ENCODE results near the gene DSC1. TPM values are rescaled to one million over a fixed set of nuclear protein-coding genes. Genes with fewer than 3 reads are reported as not detected.
"Not testable (repeated sequence)": the region's sequence is repeated elsewhere in the genome, so short reads cannot be mapped to it uniquely, and the experiment has no call there.

DSC1 gene
- total RNA-seq, 1 donor from 2014 or later: not detected

GRCh38 chr18:31171144-31171839 is 8.6 kb upstream of the DSC1 start:
- no peak for DNase-seq (ENCODE audit: low read depth, low spot score)

GRCh38 chr18:31170335-31170734 is 7.7 kb upstream of the DSC1 start:
- no peak for DNase-seq (ENCODE audit: low read depth, low spot score)

DNA sequence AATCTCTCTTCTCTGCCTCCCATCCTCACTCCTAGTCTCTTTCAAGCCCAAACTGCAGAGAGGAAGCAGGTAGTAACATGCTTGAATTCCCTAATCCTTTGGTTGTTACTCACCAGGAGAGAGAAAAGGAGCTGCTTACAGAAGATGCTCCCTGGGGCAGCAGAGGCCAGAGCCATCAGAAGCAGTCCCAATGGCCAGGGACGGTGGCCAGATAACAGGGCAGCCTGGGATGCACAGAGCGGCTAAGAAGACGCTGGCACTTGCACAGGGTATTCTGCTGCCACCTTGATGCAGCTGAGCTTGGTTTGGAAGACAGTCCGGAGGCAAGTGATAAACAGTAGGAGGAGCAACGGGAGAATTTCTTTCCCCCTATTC is 250 bp downstream of the DSC1 start:
- DNase-seq (ENCODE audit: low read depth, low spot score): no peak

DNA sequence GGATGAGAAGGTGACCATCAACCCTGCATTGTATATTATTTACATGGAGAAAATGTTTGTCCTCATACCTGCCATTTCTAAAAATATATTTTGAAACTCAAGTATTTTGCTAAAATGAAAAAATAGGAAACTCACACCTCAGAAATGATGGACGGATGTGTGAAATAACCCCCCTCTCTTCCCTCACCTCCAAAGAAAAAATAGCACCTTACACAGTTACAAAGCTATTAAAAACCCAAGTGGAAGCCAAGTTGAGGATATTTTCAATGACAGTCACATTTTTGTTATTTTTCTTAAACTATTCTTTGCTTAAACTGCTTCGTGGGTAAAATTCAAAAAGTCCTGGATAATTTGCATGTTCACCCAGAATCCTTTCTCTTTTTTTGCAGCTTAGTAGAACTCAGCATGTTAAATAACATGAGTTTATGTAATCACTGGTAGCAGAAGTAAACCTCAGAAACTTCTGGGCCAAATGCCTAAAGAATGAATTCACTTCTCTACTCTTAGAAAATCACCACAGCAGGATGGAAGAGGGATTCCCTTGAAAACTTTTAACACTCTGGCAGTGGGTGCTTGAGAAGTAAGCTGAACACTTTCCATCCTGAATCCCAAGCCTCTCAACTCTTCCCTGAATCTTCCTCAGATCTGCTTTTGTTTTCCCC is 768 bp downstream of the DSC1 start:
- no peak for DNase-seq (ENCODE audit: low read depth, low spot score)

DNA sequence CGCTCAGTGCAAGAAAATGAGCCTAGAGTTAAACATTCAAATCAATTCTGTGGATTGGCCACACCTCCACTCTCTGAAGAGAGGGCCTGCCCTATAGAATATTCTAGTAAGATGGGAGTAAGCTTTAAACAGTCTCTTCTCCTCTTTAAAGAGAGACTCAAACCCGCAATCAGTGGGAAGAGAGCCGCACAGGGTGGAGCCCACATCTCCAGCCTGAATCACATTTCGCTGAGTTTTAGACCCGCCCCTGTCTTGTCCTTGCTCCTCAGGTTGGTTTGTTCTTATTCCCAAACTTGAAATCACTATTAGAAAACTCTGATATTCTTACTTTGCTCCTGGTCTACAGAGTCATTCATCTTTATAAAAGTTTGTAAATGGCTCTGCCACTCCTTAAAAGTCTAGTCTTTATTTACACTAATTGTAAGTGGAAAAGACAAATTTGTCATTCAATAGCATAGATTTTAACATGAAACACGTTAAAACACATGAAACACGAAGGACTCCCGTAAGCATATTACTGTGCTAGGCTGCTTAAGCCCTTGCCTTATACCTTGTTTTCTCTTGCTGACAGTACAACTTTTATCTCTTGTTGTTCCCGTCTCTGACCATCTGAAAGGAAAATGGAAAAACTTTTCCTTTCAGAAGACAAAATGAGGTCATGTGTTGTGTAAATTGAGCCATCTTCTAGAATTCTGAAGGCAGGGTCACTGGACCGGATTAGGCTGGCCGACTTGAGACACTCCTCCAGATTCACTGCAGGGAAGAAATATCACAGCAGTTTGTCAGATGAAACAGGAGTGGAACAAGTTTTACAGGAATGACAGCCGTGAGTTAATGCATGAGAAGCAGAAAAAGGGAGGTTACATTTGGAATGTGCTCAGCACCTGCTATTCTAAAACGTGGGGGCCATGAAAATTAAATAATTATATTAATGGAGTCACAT is 5.6 kb downstream of the DSC1 start:
- DNase-seq (ENCODE audit: low read depth, low spot score): no peak

DNA sequence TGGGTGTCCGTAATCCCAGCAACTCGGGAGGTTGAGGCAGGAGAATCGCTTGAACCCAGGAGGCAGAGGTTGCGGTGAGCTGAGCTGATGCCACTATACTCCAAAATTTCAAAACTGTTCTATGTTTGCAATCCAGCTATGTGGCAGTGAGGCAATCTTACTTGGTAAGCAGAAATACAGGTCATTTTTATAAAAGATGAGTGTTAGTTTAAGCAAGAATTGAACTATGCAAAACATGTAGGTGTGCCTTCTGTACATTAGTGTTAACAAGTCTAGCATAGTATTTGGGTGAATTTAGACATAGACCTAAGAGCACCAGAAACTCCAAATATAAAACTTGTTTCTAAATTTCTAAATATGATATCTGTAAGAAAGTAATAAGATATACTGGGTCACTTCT is 7.2 kb downstream of the DSC1 start:
- no peak for DNase-seq (ENCODE audit: low read depth, low spot score)

- no peak for DNase-seq (ENCODE audit: low read depth, low spot score)
These were observed 8.5 kb downstream of the DSC1 start for GRCh38 chr18:31154181-31154580.

GRCh38 chr18:31149351-31149750 is 13.3 kb downstream of the DSC1 start:
- DNase-seq (ENCODE audit: low read depth, low spot score): no peak

GRCh38 chr18:31148600-31148999 is 14.1 kb downstream of the DSC1 start:
- no peak for DNase-seq (ENCODE audit: low read depth, low spot score)

GRCh38 chr18:31146809-31147208 is 15.8 kb downstream of the DSC1 start:
- no peak for DNase-seq (ENCODE audit: low read depth, low spot score)

DNA sequence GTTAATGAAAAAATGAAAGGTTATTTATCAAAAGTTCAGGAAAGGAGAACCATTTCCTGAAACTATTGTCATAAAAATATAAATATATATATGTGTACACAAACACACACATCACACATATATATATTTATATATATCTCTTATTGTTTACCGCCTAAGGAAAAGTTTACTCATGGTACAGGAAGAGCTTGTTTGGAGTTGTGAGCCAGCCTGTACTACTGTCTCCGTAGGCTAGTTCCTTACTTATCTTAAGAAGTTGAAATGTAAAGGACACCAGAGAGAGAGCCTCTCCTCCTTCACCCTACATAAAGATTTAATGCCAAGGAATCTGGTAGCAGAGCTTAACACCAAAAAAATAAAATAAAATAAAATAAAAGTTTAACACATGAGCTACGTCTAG is 19.6 kb downstream of the DSC1 start:
- DNase-seq (ENCODE audit: low read depth, low spot score): no peak

DNA sequence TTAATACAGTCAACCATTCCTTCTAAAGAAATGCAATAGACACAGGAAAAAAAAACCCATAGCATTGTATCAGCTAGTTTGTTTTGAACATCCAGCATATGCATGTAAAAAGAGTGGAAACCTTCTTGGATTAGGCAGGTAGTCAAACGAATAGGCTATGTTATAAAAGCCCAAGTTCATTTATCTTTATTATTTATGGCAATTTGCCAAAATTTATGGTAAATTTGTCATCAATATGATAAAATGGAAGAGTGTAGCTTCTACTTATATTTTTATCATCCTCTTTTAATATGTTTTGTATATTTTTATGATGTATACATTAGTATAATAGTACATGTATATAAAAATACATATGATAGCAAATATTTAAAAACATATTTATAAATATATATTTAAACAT is 23.9 kb downstream of the DSC1 start:
- no peak for DNase-seq (ENCODE audit: low read depth, low spot score)

- DNase-seq (ENCODE audit: low read depth, low spot score): no peak
These were observed 27.6 kb downstream of the DSC1 start for GRCh38 chr18:31134988-31135529.

DNA sequence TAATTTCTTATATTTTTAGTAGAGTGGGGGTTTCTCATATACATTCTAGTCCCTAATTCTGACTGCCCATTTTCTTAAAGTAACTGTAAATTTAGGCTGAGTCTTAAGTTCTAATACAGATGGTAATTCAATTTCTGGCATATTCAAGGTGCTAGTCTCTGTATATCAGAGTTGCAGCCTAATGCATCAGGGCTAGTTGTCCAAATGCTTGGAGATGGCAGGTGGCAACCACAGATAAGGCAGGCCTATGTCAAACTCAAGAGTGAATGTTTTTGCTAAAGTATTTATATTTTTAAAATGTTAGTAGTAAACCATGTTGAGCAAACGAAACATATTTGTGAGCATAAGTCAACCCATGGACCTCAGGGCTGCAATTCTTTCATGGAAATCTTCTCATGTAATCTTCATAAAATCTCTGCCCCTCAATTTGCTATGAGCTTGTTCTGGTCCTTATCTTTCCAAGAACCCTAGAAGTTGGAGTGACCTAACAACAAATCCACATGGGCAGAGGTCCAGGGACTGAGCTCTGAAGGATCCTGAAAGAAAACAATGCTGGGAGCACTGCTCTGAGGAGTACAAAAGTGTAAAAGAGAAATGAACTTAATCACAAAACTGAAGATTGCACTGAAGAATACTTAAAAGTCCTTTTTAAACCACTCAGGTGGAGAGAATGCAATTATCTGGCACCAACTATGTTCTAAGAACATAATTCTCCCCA is 33.1 kb downstream of the DSC1 start:
- DNase-seq (ENCODE audit: low read depth, low spot score): no peak

- no peak for DNase-seq (ENCODE audit: low read depth, low spot score)
These were observed 36.8 kb downstream of the DSC1 start for GRCh38 chr18:31125878-31126277.

DNA sequence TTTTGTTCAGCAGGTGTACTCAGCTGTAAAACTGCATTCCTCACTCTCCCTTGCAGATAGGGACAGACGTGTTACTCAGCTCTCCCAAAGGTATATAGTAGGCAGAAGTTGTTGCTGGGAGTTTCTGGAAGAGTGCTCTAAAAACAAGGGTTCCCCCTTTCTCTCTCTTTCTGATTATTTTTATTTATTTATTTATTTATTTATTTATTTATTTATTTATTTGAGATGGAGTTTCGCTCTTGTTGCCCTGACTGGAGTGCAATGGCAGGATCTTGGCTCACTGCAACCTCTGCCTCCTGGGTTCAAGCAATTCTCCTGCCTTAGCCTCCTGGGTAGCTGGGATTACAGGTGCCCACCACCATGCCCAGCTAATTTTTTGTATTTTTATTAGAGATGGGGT is 39.5 kb downstream of the DSC1 start:
- not testable (repeated sequence) for DNase-seq (ENCODE audit: low read depth, low spot score)

DNA sequence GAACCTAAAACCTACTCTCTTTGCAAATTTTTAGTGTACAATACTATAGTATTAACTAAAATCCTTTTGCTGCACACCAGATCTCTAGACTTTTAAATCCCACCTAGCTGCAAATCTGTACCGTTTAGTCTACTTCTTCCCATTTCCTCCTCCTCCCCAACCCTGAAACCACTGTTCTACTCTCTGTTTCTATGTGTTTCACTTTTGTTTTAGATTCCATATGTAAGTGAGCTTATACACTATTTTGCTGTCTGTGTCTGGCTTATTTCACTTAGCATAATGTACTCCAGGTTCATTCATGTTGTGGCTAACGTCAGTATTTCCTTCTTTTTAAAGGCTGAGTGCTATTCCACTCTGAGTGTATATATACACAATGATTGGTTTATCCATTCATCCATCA is 42.1 kb downstream of the DSC1 start:
- no peak for DNase-seq (ENCODE audit: low read depth, low spot score)

DNA sequence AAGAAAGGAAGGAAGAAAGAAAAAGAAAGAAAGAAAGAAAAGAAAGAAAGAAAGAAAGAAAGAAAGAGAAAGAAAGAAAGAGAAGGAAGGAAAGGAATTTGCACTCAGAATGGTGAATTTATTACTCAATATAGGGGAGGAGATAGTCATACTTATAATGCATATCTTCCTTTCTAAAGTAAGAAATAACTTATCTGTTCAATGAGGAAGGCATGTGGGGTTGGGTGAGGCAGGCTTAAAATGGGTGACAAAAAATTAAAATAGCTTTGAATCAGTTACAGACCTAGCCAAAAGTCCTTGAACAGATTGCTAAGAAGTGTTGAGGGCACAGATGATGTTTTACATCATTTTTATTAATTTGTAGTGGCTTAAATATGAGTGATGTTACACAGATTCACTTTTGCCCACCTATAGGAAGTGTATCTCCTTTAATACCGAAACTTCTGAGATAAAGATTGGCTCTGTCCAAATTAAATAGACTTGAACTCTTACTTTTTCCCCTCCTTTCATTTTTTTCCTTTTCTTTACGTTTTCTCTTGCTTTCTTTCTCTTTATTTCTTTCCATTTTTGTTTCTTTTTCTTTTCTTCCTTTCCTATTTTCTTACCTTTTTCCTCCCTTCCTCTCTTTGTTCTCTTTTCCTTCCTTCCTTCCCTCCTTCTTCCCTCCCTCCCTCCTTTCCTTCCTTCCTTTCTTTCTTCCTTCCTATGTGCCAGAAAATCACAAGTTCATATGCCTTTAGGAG is 45.6 kb downstream of the DSC1 start:
- DNase-seq (ENCODE audit: low read depth, low spot score): no peak

DNA sequence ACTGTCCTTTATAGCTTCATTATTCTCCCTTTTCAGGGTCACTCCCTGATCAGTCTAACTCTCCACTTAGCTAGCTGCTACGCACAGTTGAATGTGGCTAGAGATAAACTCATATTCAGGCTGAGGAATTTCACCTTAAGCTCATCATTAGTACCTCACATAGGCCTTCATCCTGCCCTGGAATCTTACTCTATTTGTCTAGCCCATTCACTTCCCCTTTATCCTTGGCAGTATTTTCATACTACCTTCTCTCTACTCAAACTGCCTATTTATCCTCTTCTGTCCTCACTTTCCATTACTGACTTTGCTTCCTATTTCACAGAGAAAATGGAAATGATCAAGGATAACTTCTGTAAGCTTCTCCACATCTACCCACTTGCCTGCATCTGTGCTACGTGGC is 49.9 kb downstream of the DSC1 start:
- no peak for DNase-seq (ENCODE audit: low read depth, low spot score)

DNA sequence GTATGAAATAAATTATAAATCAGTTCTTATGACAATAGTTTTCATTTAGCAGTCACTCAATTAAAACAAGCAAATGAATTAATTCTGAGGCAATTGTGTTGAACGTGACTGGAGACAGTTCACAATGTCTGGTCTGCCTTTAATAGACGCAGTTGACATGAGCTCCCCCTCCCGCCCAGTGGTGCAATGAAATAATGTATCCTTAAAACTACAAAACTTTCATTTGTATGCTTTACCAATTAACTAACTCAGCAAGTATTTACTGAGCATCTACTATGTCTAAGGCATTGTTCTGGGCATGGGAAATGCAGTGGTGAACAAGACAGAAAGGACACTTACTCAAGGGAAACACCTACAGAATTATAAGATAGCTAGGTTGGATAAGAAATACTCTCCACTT is 56.9 kb downstream of the DSC1 start:
- no peak for DNase-seq (ENCODE audit: low read depth, low spot score)

DNA sequence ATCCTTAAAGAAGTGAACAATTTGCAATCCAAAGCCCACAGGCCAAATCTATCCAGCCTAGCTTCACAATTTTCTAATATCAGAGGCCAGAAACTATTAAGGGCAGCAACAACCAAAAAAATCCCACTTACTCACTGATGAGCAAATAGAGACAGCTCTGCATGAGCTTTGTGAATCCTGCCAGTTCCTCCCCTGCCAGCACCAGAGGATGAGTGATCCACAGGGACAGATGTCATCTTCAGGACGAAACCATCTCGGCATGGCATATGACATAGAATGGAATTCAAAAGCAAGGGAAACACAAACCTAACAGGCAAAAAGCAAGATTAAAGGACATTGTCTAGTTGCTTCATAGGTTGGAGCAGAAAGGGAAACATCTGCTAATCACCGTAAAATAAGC is 58.2 kb downstream of the DSC1 start:
- no peak for DNase-seq (ENCODE audit: low read depth, low spot score)

All from pulmonary artery endothelial cell (primary cell).